Measurements from ENCODE around the gene GPATCH3. TPM values are rescaled to one million over a fixed set of nuclear protein-coding genes. Genes with fewer than 3 reads are reported as not detected.

The GPATCH3 gene
- total RNA-seq, 1 experiment from 2014 or later, result 11.5 TPM

DNA sequence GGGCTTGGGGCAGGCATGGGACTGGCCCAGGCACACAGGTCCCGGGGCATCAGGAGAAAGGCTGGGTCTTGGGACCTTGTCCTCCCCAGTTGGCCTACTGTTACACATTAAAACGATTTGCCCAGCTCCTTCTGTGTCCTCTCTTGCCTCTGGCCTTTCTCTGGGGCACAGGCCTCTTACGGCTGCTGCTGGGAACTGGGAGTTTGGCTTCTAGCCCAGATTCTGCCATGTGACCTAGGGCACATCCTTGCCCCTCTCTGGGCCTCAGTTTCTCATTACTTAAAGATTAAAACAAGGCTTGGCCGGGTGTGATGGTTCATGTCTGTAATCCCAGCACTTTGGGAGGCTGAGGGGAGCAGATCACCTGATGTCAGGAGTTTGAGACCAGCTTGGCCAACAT lies 46.0 kb upstream of the GPATCH3 start:
- Mint-ChIP-seq H3K4me3 (ENCODE audit: low read depth, unreplicated experiment) (no peak overlapping the region), H3K27ac (ENCODE audit: unreplicated experiment) (no peak overlapping the region), H3K36me3 (ENCODE audit: insufficient read depth, unreplicated experiment) (peaks cover 58% of the 10 kb centered on the region), H3K27me3 (ENCODE audit: unreplicated experiment) (no peaks in the 10 kb centered on the region), H3K9me3 (ENCODE audit: low read depth, unreplicated experiment) (no peaks in the 10 kb centered on the region), H3K4me1 (ENCODE audit: low read depth, unreplicated experiment) (no peaks in the 10 kb centered on the region)
- DNase-seq, result no peak
- CTCF ChIA-PET, result no interaction called here
- intact Hi-C loops (cut with micrococcal nuclease; ENCODE audit: unreplicated experiment), result no loop called here
- no TSS peak for BruUV-seq (replicated peaks)
- TF ChIP-seq, protein P1, sequence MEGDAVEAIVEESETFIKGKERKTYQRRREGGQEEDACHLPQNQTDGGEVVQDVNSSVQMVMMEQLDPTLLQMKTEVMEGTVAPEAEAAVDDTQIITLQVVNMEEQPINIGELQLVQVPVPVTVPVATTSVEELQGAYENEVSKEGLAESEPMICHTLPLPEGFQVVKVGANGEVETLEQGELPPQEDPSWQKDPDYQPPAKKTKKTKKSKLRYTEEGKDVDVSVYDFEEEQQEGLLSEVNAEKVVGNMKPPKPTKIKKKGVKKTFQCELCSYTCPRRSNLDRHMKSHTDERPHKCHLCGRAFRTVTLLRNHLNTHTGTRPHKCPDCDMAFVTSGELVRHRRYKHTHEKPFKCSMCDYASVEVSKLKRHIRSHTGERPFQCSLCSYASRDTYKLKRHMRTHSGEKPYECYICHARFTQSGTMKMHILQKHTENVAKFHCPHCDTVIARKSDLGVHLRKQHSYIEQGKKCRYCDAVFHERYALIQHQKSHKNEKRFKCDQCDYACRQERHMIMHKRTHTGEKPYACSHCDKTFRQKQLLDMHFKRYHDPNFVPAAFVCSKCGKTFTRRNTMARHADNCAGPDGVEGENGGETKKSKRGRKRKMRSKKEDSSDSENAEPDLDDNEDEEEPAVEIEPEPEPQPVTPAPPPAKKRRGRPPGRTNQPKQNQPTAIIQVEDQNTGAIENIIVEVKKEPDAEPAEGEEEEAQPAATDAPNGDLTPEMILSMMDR (IDR thresholded peaks at IDR 0.05; ENCODE audit: unreplicated experiment), result no peak

DNA sequence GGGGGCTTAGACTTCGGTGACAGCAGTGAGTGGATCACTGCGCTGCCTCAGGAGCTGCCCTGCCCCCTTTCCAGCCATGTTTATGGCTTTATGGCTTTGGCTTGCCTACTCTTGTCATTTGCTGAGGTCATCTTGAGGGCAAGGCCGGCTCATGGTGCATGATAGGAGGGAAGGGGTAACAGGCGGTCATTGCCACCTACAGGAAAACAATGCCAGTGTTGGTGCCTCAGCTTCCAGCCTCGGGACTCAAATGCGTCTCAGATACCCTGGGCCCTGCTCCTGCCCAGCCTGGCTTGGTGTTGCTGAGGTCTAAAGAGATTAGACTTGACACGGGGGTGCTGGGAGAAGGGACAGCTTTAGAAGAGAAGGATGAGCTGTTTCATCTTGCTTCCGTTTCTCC lies 45.5 kb upstream of the GPATCH3 start:
- BruUV-seq (replicated peaks), result no TSS peak
- no peaks in the 10 kb centered on the region for H3K9me3 Mint-ChIP-seq (ENCODE audit: low read depth, unreplicated experiment)
- no peak for DNase-seq
- H3K36me3 Mint-ChIP-seq (ENCODE audit: insufficient read depth, unreplicated experiment), result peaks cover 58% of the 10 kb centered on the region
- CTCF ChIA-PET, result no interaction called here
- H3K27ac Mint-ChIP-seq (ENCODE audit: unreplicated experiment), result no peak overlapping the region
- no peak overlapping the region for H3K4me3 Mint-ChIP-seq (ENCODE audit: low read depth, unreplicated experiment)
- intact Hi-C loops (cut with micrococcal nuclease; ENCODE audit: unreplicated experiment), result no loop called here
- H3K4me1 Mint-ChIP-seq (ENCODE audit: low read depth, unreplicated experiment), result no peaks in the 10 kb centered on the region
- H3K27me3 Mint-ChIP-seq (ENCODE audit: unreplicated experiment), result no peaks in the 10 kb centered on the region
- TF ChIP-seq, protein P1 (IDR thresholded peaks at IDR 0.05; ENCODE audit: unreplicated experiment), result no peak

DNA sequence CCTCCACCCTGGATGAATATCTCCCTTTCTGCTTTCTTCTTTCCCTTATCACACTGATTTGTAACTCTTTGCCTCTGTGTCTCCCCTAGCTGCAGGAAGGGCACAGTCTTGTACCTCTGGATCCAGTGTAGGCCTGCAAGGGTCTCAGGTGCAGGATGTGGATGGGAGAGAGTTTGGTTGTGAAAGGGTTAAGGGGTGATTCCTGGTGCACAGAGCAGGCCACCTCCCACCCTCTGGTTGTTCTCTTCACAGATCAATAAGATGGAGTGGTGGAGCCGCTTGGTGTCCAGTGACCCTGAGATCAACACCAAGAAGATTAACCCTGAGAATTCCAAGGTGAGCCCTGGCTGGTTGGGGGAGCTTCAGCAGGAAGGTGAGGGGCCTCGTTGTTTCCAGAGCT lies 44.9 kb upstream of the GPATCH3 start:
- no TSS peak for BruUV-seq (replicated peaks)
- Mint-ChIP-seq H3K4me1 (ENCODE audit: low read depth, unreplicated experiment) (no peaks in the 10 kb centered on the region), H3K27me3 (ENCODE audit: unreplicated experiment) (no peaks in the 10 kb centered on the region), H3K9me3 (ENCODE audit: low read depth, unreplicated experiment) (no peaks in the 10 kb centered on the region), H3K27ac (ENCODE audit: unreplicated experiment) (no peak overlapping the region), H3K4me3 (ENCODE audit: low read depth, unreplicated experiment) (no peak overlapping the region), H3K36me3 (ENCODE audit: insufficient read depth, unreplicated experiment) (peaks cover 53% of the 10 kb centered on the region)
- CTCF ChIA-PET, result interaction anchor here (0.6 kb wide), 1 partner anchor 237 kb away, joined by 4 read pairs; no protein-coding TSS in a partner anchor
- intact Hi-C loops (cut with micrococcal nuclease; ENCODE audit: unreplicated experiment), result no loop called here
- TF ChIP-seq, protein P1 (IDR thresholded peaks at IDR 0.05; ENCODE audit: unreplicated experiment), result no peak
- DNase-seq, result no peak

DNA sequence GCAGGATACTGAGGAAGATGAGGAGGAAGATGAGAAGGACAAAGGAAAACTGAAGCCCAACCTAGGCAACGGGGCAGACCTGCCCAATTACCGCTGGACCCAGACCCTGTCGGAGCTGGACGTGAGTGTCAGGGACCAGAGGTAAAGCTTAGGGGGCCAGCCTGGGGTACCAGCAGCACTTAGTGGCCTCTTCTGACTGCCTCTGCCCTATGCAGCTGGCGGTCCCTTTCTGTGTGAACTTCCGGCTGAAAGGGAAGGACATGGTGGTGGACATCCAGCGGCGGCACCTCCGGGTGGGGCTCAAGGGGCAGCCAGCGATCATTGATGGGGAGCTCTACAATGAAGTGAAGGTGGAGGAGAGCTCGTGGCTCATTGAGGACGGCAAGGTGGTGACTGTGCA lies 42.4 kb upstream of the GPATCH3 start:
- CTCF ChIA-PET, result no interaction called here
- no peak for DNase-seq
- no TSS peak for BruUV-seq (replicated peaks)
- Mint-ChIP-seq H3K9me3 (ENCODE audit: low read depth, unreplicated experiment) (no peaks in the 10 kb centered on the region), H3K4me3 (ENCODE audit: low read depth, unreplicated experiment) (no peak overlapping the region), H3K4me1 (ENCODE audit: low read depth, unreplicated experiment) (no peaks in the 10 kb centered on the region), H3K36me3 (ENCODE audit: insufficient read depth, unreplicated experiment) (peaks cover 43% of the 10 kb centered on the region), H3K27ac (ENCODE audit: unreplicated experiment) (peak overlapping the region; percentile 10), H3K27me3 (ENCODE audit: unreplicated experiment) (no peaks in the 10 kb centered on the region)
- intact Hi-C loops (cut with micrococcal nuclease; ENCODE audit: unreplicated experiment), result no loop called here
- TF ChIP-seq, protein P1 (IDR thresholded peaks at IDR 0.05; ENCODE audit: unreplicated experiment), result no peak

Data from Calu3 (cell line).